OCI-LY7 (cell line): Measurements from ENCODE around the gene SGPL1. TPM values are rescaled to one million over a fixed set of nuclear protein-coding genes. Genes with fewer than 3 reads are reported as not detected.
A peak's percentile ranks its signal among the peaks of the same experiment; 100 is the strongest.

Experiments
- BruUV-seq: library from RNA; stranded (reverse); fragments of 400-500 nt; replicated peaks from 2 replicates; lab custom pipeline; 2021; lab: Mats Ljungman, UMichigan
- CTCF ChIA-PET: fragments of 300-600 bp; sonication (Branson Sonifier 250); formaldehyde crosslinking; loops from one replicate; lab custom pipeline; 2022; ENCODE audit warnings: antibody characterized with exemption; ENCODE audit not compliant: unreplicated experiment; lab: Charles Lee
- POLR2A ChIA-PET: fragments of 300-600 bp; sonication (Branson Sonifier 250); formaldehyde crosslinking; loops from one replicate; lab custom pipeline; 2022; ENCODE audit warnings: antibody characterized with exemption; lab: Charles Lee
- DNase-seq: peaks from one replicate; pipeline ENCODE4 v3.0.0-alpha.2; 2015; ENCODE audit warnings: low spot score
- H2AFZ ChIP-seq: fragments of 200-600 bp; sonication (generic), shearing (Covaris generic); 2 replicates; pipeline ENCODE4 v1.6.1; 2014; ENCODE audit warnings: mild to moderate bottlenecking, antibody characterized with exemption, low read length, moderate library complexity
- H3K27ac ChIP-seq: fragments of 200-600 bp; sonication (generic); 2 replicates; pipeline ENCODE4 v1.5.1; 2014; ENCODE audit warnings: mixed run types, low read depth, mild to moderate bottlenecking, moderate library complexity, low read length, inconsistent platforms; ENCODE audit not compliant: poor library complexity, severe bottlenecking
- H3K36me3 ChIP-seq: fragments of 200-600 bp; sonication (generic); 2 replicates; pipeline ENCODE4 v1.6.1; 2014; ENCODE audit warnings: mild to moderate bottlenecking, antibody characterized with exemption, low read length, moderate library complexity, mixed read lengths; ENCODE audit not compliant: insufficient read depth
- H3K4me1 ChIP-seq: fragments of 200-600 bp; sonication (generic); 2 replicates; pipeline ENCODE4 v1.5.1; 2014; ENCODE audit warnings: mild to moderate bottlenecking, low read length; ENCODE audit not compliant: insufficient read depth, poor library complexity, severe bottlenecking
- H3K4me2 ChIP-seq: fragments of 200-600 bp; sonication (generic); 2 replicates; pipeline ENCODE4 v1.6.1; 2014; ENCODE audit warnings: mild to moderate bottlenecking, low read length
- H3K4me3 ChIP-seq: fragments of 200-600 bp; sonication (generic); 2 replicates; pipeline ENCODE4 v1.5.1; 2014; ENCODE audit warnings: mild to moderate bottlenecking, low read depth, low read length; ENCODE audit not compliant: poor library complexity, severe bottlenecking
- H3K79me2 ChIP-seq: fragments of 200-600 bp; sonication (generic); 2 replicates; pipeline ENCODE4 v1.6.1; 2016; ENCODE audit warnings: low read depth, mild to moderate bottlenecking, low read length, moderate library complexity, mixed read lengths; ENCODE audit not compliant: insufficient read depth
- H3K9me2 ChIP-seq: fragments of 200-600 bp; sonication (generic); 2 replicates; pipeline ENCODE4 v1.6.1; 2016; ENCODE audit warnings: mild to moderate bottlenecking, low read length, mixed read lengths; ENCODE audit not compliant: insufficient read depth
- H3K9me3 ChIP-seq: fragments of 200-600 bp; sonication (generic); 2 replicates; pipeline ENCODE4 v1.6.1; 2014; ENCODE audit warnings: mild to moderate bottlenecking, mixed run types, low read length, mixed read lengths
- H4K20me1 ChIP-seq: fragments of 200-600 bp; sonication (generic); 2 replicates; pipeline ENCODE4 v1.6.1; 2014; ENCODE audit warnings: mild to moderate bottlenecking, antibody characterized with exemption, low read length, moderate library complexity, mixed read lengths; ENCODE audit not compliant: insufficient read depth
- CTCF ChIP-seq: fragments of 200-600 bp; sonication (generic); conservative IDR thresholded peaks from 2 replicates; pipeline ENCODE4 v1.5.1; 2014; ENCODE audit warnings: mild to moderate bottlenecking, antibody characterized with exemption, low read length, moderate library complexity, mixed read lengths
- EZH2phosphoT487 ChIP-seq: fragments of 200-600 bp; sonication (generic); IDR thresholded peaks from 2 replicates; pipeline ENCODE4 v1.6.1; 2018; ENCODE audit warnings: low read depth, borderline replicate concordance, mild to moderate bottlenecking, mixed run types, antibody characterized with exemption, low read length, moderate library complexity, mixed read lengths
- intact Hi-C: fragments of 100-400 bp; cut with micrococcal nuclease; formaldehyde crosslinking; loops from one replicate; pipeline ENCODE4 v1.10.0; 2022; ENCODE audit not compliant: unreplicated experiment
- total RNA-seq, 2 experiments: library from RNA; depleted of rRNA in 1 of 2; stranded (reverse); fragments of >200 nt in 1 of 2; shearing (Covaris generic) in 1 of 2; gene quantifications; 2 replicates each; pipeline ENCODE4 v1.2.3, GENCODE V29; 2014 to 2022

Gene SGPL1
- total RNA-seq, 2 experiments from 2014 or later: 11.7 to 25.1 TPM

GRCh38 chr10:70812814-70813213 is 2.9 kb upstream of the SGPL1 start:
- TF ChIP-seq CTCF: no peak
- no peak for TF ChIP-seq EZH2phosphoT487
- Histone ChIP-seq H4K20me1 (no peaks in the 10 kb centered on the region), H3K4me1 (peaks cover 4% of the 10 kb centered on the region), H3K9me3 (no peaks in the 10 kb centered on the region), H3K9me2 (no peaks in the 10 kb centered on the region), H3K4me2 (no peak overlapping the region), H3K79me2 (no peaks in the 10 kb centered on the region), H3K4me3 (no peak overlapping the region), H3K36me3 (no peaks in the 10 kb centered on the region), H2AFZ (no peak overlapping the region), H3K27ac (no peak overlapping the region)
- intact Hi-C loops: no loop called here
- ChIA-PET CTCF (no interaction called here), POLR2A (no interaction called here)
- no peak for DNase-seq
- BruUV-seq: no TSS peak

- ChIA-PET POLR2A (no interaction called here), CTCF (no interaction called here)
- H4K20me1 ChIP-seq: no peaks in the 10 kb centered on the region
- DNase-seq: no peak
- H3K36me3 ChIP-seq: peaks cover 3% of the 10 kb centered on the region; the same call in 1 of the 2 replicates
- intact Hi-C loops: loop anchor here (2.0 kb wide), 1 partner anchor 265 kb away; no protein-coding TSS in a partner anchor
- TF ChIP-seq EZH2phosphoT487 (no peak), CTCF (no peak)
- no peaks in the 10 kb centered on the region for H3K9me2 ChIP-seq
- no peaks in the 10 kb centered on the region for H3K79me2 ChIP-seq
- H2AFZ ChIP-seq: no peak overlapping the region
- no TSS peak for BruUV-seq
- peaks cover 4% of the 10 kb centered on the region for H3K4me1 ChIP-seq
- H3K4me3 ChIP-seq: no peak overlapping the region
- H3K4me2 ChIP-seq: no peak overlapping the region
- no peak overlapping the region for H3K27ac ChIP-seq
- H3K9me3 ChIP-seq: no peaks in the 10 kb centered on the region
Measured at GRCh38 chr10:70814126-70814525, 1.6 kb upstream of the SGPL1 start.

GRCh38 chr10:70816220-70816894 is 609 bp downstream of the SGPL1 start:
- no TSS peak for BruUV-seq
- CTCF ChIA-PET: no interaction called here
- POLR2A ChIA-PET: interaction anchor here (0.5 to 1.8 kb wide), 2 partner anchors 30 to 1012 kb away, joined by 4 to 9 read pairs; no protein-coding TSS in a partner anchor

More at GRCh38 chr10:70816220-70816894, 609 bp downstream of the SGPL1 start:
- Histone ChIP-seq H3K79me2 (no peaks in the 10 kb centered on the region), H2AFZ (peak overlapping the region; percentile 87; the same call in 1 of the 2 replicates), H3K9me2 (no peaks in the 10 kb centered on the region), H3K4me3 (peak overlapping the region; percentile 78), H3K4me2 (peak overlapping the region; percentile 93), H4K20me1 (no peaks in the 10 kb centered on the region), H3K27ac (no peak overlapping the region), H3K36me3 (peaks cover 6% of the 10 kb centered on the region; the same call in 1 of the 2 replicates), H3K4me1 (peaks cover 4% of the 10 kb centered on the region), H3K9me3 (no peaks in the 10 kb centered on the region)
- DNase-seq: peak; percentile 35
- intact Hi-C loops: loop anchor here (5.0 kb wide), 1 partner anchor 396 kb away; the partner anchor contains the start of gene UNC5B
- TF ChIP-seq CTCF (no peak), EZH2phosphoT487 (no peak)
